ENCODE results near the gene SAE1.
"Not testable (repeated sequence)": the region's sequence is repeated elsewhere in the genome, so short reads cannot be mapped to it uniquely, and the experiment has no call there.

SAE1 gene

DNA sequence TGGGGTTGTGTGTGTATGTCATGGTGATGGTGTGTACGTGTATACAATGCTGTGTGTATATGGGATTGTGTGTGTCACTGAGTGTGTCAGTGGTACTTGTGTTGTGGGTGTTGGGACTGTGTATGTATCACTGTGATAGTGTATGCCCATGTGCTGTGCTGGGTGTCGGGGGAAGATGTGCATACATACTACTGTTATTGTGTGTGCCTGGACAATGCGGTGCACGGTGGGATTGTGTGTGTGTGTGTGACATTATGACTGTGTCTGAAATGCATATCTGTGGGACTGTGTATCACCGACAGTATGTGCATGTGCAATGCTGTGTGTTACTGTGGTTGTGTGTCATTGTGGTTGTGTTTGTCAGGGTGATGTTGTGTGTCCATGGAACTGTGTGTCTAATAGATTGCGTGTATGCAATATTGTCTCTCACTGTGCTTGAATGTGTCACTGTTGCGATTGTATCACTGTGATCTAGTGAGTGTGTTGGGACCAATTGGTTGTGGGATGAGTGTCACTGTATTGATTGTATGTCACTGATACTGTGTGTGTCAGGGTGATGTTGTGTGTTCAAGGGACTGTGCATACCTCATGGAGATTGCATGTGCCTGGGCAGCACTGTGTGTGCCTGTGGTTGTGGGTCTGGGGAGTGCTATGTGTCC, 111.4 kb downstream of the SAE1 start:
- no peak for DNase-seq

DNA sequence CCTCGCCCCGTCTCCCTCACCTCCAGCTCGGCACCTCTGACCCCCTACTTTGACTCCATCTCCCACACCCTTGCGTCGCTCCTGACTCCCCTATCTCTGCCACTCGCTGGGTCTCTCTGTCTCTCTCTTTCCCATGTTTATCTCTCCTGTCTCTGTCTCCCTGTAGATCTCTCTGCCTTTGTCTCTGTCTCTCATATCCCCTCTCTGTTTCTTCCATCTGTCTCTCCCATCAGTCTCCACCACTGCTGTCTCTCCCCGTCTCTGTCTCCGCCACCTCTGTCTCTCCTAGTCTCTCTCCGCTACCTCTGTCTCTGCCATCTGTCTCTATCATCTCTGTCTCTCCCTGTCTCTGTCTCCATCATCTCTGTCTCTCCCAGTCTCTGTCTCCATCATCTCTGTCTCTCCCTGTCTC, 112.7 kb downstream of the SAE1 start:
- no peak for DNase-seq

DNA sequence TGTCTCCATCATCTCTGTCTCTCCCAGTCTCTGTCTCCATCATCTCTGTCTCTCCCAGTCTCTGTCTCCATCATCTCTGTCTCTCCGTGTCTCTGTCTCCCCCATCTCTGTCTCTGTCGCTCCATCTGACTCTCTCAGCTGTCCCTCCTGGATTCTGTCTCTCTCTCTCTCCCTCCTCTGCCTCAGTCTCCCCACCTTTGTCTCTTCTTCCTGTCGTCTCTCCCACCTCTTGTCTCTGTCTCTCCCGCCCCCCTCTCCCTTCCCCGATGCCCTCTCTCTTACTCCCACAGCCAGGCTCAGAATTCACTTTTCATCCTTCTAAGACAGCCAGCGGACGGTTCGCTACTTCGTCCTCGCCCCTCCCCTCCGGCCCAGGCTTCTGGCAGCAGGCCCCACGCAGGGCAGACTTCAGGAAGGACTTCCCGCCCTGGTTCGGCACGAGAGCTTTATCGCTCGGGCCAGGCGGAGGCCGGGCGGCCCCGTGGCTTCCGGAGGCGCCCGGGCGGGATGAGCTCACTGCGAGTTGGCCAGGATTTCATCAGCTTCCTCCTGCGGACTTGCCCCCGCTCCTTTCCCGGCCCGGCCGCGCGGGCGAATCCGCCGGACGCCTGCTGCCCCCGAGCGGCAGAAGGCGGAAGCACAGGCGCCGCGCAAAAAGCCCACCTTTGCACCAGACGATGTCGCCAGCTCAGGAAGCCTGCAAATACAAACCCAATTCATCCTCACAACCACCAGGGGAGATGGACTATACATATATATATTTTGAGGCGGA, 113.3 kb downstream of the SAE1 start:
- peak; percentile 81 to 85 for DNase-seq

DNA sequence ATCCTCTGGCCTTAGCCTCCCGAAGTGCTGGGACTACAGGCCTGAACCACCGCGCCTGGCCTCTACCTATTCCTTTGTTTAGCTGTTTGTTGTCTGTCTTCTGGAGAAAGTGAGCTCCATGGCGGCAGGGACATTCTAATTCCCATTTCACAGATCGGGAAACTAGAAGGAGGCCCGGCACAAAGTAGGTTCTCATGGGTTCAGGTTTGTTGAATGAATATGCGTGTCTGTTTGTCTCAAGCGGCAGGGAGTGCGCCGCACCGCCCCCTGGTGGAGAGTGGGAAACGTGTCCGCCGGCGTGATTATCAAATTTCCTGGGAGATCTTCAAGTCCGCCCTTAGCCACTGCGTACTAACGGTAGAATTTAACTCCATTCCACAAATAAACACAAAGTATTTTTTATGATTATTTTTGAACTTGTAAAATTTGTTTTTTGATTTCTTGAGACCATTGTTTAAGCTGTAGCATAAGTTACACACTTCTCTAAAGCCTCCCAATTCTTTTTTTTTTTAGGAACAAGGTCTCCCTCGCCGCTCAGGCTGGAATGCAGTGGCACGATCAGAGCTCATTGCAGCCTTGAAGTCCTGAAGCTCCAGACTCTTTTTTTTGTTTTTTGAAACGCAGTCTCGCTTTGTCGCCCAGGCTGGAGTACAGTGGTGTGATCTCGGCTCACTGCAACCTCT, 116.8 kb downstream of the SAE1 start:
- peak in 1 of 2 experiments; percentile 11 for DNase-seq

DNA sequence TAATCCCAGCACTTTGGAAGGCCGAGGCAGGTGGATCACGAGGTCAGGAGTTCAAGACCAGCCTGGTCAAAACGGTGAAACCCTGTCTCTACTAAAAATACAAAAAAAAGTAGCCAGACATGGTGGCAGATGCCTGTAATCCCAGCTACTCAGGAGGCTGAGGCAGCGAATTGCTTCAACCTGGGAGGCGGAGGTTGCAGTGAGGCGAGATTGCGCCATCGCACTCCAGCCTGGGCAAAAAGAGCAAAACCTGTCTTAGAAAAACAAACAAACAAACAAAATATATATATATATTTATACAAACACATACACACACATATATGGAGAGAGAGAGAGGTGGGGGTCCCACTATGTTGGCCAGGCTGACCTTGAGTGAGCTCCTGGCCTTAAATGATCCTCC, 122.4 kb downstream of the SAE1 start:
- not testable (repeated sequence) for DNase-seq

DNA sequence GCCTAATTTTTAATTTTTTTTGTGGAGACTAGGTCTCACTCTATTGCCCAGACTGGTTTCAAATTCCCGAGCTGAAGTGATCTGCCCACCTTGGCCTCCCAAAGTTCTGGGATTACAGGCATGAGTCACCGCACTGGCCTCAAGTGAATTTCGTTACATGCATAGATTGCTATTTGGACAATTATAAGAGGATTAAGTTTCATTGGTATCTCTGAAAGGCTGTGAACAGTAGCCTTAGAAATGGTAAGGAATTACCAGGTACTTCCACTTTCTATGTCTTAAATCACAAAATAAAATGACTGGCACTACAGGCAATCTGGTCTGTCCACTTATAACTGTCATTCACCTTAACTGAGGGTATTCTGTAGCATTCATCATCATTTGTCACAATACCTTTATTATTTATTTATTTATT, 122.8 kb downstream of the SAE1 start:
- no peak for DNase-seq

DNA sequence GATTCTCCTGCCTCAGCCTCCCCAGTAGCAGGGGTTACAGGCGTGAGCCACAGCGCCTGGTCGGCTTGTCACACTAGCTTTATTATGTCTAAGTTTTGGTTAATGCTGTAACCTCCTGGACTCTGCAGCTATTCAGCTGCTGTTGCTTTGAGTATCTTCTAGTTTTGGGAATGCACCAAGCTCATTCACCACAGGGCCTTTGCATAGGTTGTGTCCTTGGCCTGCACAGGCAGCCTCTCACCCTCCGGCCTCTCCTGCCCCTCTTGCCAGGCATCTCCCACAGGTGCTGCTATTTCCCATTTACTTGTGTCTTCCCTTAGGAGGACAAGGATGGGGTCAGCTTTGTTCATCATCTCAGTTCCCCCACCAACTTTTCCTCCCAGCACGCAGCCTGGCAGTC, 123.3 kb downstream of the SAE1 start:
- DNase-seq: no peak

DNA sequence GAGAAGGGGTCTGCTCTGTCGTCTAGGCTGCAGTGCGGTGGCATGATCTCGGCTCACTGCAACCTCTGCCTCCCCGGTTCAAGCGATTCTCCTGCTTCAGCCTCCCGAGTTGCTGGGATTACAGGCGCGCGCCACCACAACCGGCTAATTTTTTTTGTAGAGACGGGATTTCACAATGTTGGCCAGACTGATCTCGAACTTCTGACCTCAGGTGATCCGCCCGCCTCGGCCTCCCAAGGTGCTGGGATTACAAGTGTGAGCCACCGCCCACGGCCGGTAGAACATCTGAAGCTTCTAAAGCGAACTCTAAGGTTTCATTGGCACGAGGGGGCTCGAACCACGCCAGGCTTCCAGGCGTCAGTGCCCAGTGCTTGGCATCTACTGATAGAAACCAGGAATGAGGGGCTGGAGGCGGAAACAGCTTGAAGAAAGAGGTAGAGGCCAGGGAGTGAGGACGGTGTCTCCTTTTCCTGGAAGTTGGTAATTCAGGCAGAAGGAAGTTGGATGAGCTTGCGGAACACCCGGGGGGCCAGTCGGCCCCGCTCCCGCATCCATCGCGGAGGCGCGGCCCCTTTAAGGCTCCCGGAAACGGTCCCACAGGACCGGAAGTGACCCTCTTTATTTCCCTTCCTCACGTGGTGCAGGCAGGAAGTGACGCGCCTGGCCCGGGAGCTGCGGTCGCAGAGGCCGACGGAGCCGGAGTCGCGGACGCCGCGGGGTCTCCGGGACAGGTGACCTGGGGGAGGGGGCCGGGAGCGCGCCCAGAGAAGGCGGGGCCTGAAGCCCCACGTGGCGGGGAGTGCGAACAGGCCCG, 125.5 kb downstream of the SAE1 start, which contains the start of gene CCDC9:
Gene CCDC9 (plus strand): TSS at position 647 of the 814 bp plus-strand sequence. CDS start 1,876 bp downstream, outside the sequence.
- peak; percentile 96 to 98 for DNase-seq

DNA sequence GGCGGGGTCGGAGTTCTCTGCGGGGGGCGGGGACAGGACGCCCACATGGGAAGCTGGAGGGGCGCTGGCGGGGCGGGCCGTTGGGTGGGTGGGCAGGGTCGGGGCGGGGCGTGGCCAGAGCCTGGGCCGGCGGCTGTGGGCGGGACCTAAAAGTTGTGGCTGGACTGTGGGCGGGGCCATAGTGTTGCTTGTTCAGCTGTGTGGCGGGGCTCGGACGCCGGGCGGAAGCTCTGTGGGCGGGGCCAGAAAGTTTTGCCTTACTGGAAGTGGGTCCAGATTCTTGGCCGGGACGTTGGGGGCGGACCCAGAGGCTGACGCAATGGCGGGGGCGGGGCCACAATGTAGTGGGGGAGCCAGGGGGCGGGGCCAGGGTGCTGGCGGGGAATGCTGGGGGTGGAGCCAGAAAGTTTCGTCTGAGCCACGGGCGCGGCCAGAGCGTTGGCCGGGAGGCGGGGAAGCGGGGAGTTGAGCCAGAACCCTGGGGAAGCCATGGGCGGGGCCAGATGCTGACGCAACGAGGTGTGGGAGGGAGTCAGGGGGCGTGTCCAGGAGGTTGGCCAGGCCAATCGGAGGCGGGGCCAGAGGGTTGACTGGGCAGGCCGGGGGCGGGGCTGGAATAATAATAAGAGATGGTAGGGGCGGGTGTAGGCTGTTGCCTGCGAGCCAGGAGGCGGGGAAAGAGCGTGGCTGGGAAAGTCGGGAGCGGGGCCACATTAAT, 126.2 kb downstream of the SAE1 start:
- DNase-seq: peak; percentile 96 to 100

DNA sequence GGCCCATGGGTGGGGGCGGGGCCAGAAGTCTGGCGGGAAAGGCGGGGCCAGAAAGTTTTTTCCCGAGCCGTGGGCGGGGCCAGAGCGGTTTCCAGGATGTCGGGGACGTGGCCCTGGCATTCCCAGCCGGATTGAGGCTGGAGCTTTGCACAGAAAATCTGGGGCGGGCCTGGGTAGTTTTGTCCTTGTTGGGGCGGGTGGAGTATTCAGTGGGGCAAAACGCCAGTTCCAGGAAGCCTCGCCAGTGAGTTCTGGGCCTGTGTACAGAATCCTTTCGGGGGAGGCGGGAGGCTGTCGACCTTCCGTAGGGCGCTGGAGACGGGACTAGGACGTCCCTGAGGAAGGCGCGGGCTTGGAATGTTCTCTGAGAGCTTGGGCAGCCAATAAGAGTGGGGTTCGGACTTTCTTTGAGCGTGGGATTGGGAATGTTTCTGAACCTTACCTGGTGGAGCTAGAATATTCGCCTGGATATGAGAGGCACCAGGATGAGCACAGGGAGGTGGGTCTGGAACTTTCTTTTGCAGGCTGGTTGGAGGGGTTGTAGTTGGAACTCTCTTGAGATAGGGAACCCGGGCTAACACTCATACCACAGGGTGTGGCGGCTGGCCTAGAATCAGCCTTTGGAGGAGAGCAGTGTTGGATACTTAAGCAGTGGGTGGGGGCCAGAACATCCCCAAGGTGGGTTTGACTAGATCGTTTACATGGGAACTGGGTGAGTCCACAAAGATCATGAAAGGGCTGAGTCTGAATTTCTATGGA, 127.0 kb downstream of the SAE1 start:
- DNase-seq: no peak

DNA sequence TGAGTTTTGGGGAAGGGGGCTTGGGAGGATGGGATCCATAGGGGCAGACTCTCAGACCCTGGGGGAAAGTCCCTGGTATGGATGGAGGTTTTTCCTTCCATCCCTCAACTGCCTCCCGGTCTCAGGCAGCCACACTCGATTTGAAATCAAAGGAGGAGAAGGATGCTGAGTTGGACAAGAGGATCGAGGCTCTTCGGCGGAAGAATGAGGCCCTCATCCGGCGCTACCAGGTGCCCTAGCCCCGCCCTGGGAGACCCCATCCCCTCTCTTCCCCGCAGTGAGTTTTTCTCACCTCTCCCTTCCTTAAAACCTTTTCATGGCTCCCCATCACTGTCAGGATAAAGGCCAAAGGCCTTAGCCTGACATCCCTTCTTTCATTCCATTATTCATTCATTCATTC, 127.8 kb downstream of the SAE1 start:
- DNase-seq: no peak

DNA sequence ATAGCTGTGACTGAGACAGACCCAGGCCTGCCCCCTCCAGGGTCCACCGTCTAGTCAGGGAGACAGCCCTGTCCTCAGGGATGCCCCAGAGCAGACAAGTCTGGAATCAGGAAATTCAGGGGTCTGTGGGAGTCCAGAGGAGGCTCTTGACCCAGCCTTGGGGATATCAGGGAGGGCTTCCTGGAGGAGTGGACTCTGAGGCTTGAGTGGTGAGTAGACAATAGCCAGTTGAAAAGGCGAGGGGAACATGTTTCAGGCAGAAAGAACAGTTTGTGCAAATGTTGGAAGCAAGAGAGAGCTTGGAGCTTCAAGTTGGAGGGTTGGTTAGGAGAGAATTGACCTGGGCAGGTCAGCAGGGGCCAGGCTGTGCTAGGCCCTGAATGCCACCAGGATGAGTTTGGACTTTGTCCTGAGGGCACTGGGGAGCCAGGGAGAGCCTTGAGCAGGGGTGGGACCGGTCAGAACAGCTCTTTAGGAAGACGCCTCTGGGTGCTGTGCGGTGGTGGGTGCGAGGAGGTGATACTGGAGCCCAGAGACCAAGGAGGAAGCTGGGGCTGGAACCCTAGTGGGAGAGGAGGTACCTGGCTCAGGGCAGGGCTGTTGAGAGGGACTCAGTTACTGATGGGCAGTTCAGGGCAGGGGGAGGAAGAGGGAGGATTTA, 128.4 kb downstream of the SAE1 start:
- no peak for DNase-seq

Data from NCI-H2081 (cell line).